OCI-LY1 (cell line): ENCODE results near the gene TTC12.

ENCODE experiments used
- H2AFZ ChIP-seq: fragments of 200-600 bp; sonication (generic), shearing (Covaris generic); 2 replicates; pipeline ENCODE4 v1.6.0; 2014; ENCODE audit warnings: antibody characterized with exemption, mild to moderate bottlenecking, low read length
- H3F3A ChIP-seq: fragments of 200-600 bp; sonication (generic), shearing (Covaris generic); 2 replicates; pipeline ENCODE4 v1.6.0; 2014; ENCODE audit warnings: mild to moderate bottlenecking, antibody characterized with exemption, low read length, moderate library complexity; ENCODE audit not compliant: insufficient read depth
- H3K27ac ChIP-seq: fragments of 200-600 bp; sonication (generic); 2 replicates; pipeline ENCODE4 v1.5.1; 2014; ENCODE audit warnings: low read length, mixed run types, mild to moderate bottlenecking, low read depth; ENCODE audit not compliant: poor library complexity, severe bottlenecking
- H3K27me3 ChIP-seq: fragments of 200-600 bp; sonication (generic); 2 replicates; pipeline ENCODE4 v1.6.0; 2014; ENCODE audit warnings: antibody characterized with exemption, mild to moderate bottlenecking, low read length, moderate library complexity; ENCODE audit not compliant: insufficient read depth
- H3K36me3 ChIP-seq: fragments of 200-600 bp; sonication (generic); 2 replicates; pipeline ENCODE4 v1.6.1; 2014; ENCODE audit warnings: mild to moderate bottlenecking, antibody characterized with exemption, low read length, moderate library complexity, mixed read lengths; ENCODE audit not compliant: insufficient read depth
- H3K4me1 ChIP-seq: fragments of 200-600 bp; sonication (generic); 2 replicates; pipeline ENCODE4 v1.5.1; 2014; ENCODE audit warnings: mild to moderate bottlenecking, low read length, moderate library complexity; ENCODE audit not compliant: insufficient read depth, severe bottlenecking
- H3K4me2 ChIP-seq: fragments of 200-600 bp; sonication (generic), shearing (Covaris generic); 2 replicates; pipeline ENCODE4 v1.6.1; 2014; ENCODE audit warnings: low read length
- H3K4me3 ChIP-seq: fragments of 200-600 bp; sonication (generic); 2 replicates; pipeline ENCODE4 v1.5.1; 2014; ENCODE audit warnings: low read length, low read depth, mild to moderate bottlenecking, mixed read lengths; ENCODE audit not compliant: poor library complexity, severe bottlenecking
- H3K79me2 ChIP-seq: fragments of 200-600 bp; shearing (Covaris generic); 2 replicates; pipeline ENCODE4 v1.6.1; 2016; ENCODE audit warnings: mixed run types, low read length, mixed read lengths; ENCODE audit not compliant: insufficient read depth
- H3K9ac ChIP-seq: fragments of 200-600 bp; sonication (generic), shearing (Covaris generic); 2 replicates; pipeline ENCODE4 v1.6.1; 2014; ENCODE audit warnings: mild to moderate bottlenecking, low read length, mixed read lengths
- H3K9me2 ChIP-seq: fragments of 200-600 bp; sonication (generic), shearing (Covaris generic); 2 replicates; pipeline ENCODE4 v1.6.1; 2014; ENCODE audit warnings: low read depth, mild to moderate bottlenecking, low read length, mixed read lengths
- H3K9me3 ChIP-seq: fragments of 200-600 bp; shearing (Covaris generic); 2 replicates; pipeline ENCODE4 v1.6.1; 2014; ENCODE audit warnings: low read length, mixed read lengths
- H4K20me1 ChIP-seq: fragments of 200-600 bp; sonication (generic), shearing (Covaris generic); 2 replicates; pipeline ENCODE4 v1.6.0; 2016; ENCODE audit warnings: mild to moderate bottlenecking, low read length; ENCODE audit not compliant: insufficient read depth
- EZH2 ChIP-seq: fragments of 200-600 bp; sonication (generic), shearing (Covaris generic); IDR thresholded peaks from 2 replicates; pipeline ENCODE4 v1.8.0; 2017; ENCODE audit warnings: borderline replicate concordance, mixed run types, mild to moderate bottlenecking, antibody characterized with exemption, low read length, moderate library complexity, mixed read lengths
- TF ChIP-seq, protein P1 (sequence below): fragments of 200-600 bp; sonication (generic), shearing (Covaris generic); IDR thresholded peaks from 2 replicates; pipeline ENCODE4 v1.5.1; 2017; ENCODE audit warnings: mild to moderate bottlenecking, antibody characterized with exemption, low read length, moderate library complexity, mixed read lengths

TTC12 gene

DNA sequence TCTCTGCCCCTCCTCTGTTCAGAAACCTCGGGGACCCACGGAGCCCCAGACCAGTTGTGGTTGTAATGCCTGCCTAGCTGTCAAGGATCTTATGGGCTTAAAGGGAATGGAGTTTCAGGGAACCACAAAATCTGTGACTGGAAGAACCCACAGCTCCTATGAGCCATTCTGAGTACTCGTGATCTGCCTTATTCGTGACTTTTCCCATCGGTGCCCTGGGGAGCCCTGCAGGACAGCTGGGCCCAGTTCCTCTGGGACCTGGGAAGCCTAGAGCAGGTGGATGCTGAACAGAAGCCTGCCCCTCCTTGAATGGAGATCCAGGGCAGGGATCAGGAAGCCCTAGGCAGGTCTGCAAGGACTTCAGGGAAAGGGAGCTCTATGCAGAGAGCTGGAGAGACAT lies 42.1 kb upstream of the TTC12 start:
- H3K9ac ChIP-seq: no peak overlapping the region
- H3F3A ChIP-seq: no peaks in the 10 kb centered on the region
- H3K9me2 ChIP-seq: no peaks in the 10 kb centered on the region
- H3K4me3 ChIP-seq: no peak overlapping the region
- H3K4me2 ChIP-seq: no peak overlapping the region
- H4K20me1 ChIP-seq: no peaks in the 10 kb centered on the region
- H3K27me3 ChIP-seq: no peaks in the 10 kb centered on the region
- no peaks in the 10 kb centered on the region for H3K4me1 ChIP-seq
- no peaks in the 10 kb centered on the region for H3K36me3 ChIP-seq
- TF ChIP-seq EZH2: no peak
- TF ChIP-seq, protein P1, sequence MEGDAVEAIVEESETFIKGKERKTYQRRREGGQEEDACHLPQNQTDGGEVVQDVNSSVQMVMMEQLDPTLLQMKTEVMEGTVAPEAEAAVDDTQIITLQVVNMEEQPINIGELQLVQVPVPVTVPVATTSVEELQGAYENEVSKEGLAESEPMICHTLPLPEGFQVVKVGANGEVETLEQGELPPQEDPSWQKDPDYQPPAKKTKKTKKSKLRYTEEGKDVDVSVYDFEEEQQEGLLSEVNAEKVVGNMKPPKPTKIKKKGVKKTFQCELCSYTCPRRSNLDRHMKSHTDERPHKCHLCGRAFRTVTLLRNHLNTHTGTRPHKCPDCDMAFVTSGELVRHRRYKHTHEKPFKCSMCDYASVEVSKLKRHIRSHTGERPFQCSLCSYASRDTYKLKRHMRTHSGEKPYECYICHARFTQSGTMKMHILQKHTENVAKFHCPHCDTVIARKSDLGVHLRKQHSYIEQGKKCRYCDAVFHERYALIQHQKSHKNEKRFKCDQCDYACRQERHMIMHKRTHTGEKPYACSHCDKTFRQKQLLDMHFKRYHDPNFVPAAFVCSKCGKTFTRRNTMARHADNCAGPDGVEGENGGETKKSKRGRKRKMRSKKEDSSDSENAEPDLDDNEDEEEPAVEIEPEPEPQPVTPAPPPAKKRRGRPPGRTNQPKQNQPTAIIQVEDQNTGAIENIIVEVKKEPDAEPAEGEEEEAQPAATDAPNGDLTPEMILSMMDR: no peak
- no peaks in the 10 kb centered on the region for H3K79me2 ChIP-seq
- no peak overlapping the region for H2AFZ ChIP-seq
- no peak overlapping the region for H3K27ac ChIP-seq
- H3K9me3 ChIP-seq: no peaks in the 10 kb centered on the region

DNA sequence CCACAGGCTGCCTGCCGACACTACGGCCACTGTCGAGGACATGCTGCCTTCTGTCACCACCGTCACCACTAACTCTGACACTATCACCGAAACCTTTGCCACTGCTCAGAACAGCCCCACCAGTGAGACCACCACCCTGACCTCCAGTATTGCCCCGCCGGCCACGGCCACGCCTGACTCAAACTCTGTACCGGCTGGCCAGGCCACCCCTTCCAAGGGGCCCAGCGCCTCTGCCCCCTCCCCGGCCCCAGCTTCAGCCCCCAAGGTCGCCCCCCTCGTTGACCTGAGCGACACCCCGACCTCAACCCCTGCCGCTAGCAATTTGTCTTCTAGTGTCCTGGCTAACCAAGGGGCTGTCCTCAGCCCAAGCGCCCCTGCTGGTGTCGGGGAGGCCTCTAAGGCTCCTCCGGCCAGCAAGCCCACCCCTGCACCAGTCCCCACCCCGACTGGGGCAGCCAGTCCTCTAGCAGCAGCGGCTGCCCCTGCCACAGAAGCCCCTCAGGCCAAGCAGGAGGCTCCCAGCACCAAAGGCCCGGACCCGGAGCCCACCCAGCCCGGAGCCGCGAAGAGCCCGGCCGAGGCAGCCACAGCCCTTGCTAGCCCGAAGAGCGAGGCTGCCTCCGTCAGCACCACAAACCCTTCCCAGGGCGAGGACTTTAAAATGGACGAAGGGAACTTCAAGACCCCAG lies 41.3 kb upstream of the TTC12 start:
- no peaks in the 10 kb centered on the region for H3K36me3 ChIP-seq
- no peak for TF ChIP-seq EZH2
- TF ChIP-seq, protein P1: no peak
- no peak overlapping the region for H3K4me3 ChIP-seq
- H3K9me3 ChIP-seq: no peaks in the 10 kb centered on the region
- no peaks in the 10 kb centered on the region for H3K27me3 ChIP-seq
- H3K9me2 ChIP-seq: no peaks in the 10 kb centered on the region
- no peak overlapping the region for H2AFZ ChIP-seq
- H3K79me2 ChIP-seq: no peaks in the 10 kb centered on the region
- no peaks in the 10 kb centered on the region for H3K4me1 ChIP-seq
- no peak overlapping the region for H3K4me2 ChIP-seq
- H3K27ac ChIP-seq: no peak overlapping the region
- H4K20me1 ChIP-seq: no peaks in the 10 kb centered on the region
- H3F3A ChIP-seq: no peaks in the 10 kb centered on the region
- H3K9ac ChIP-seq: no peak overlapping the region

DNA sequence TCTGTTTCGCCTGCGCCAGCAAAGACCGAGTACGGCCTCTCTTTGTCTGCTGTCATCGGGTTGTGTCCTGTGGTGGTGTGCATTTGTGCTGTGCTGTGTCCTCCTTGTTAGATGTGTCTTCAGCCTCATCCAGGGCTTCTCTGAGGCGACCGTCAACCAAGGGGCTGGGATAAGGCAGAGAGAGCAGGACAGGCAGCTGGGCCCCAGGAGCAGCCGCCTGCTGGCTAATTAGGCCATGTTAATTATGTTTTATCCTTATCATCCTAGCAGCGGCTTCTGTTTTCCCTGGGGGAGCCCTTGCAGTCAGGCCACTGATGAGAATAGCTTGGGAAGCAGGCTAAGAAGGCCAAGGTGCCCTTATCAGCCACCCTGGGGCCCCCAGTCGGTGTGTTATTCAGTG lies 40.7 kb upstream of the TTC12 start:
- no peak for TF ChIP-seq EZH2
- TF ChIP-seq, protein P1: no peak
- no peaks in the 10 kb centered on the region for H3K27me3 ChIP-seq

More for the DNA sequence above, 40.7 kb upstream of the TTC12 start:
- Histone ChIP-seq H3K4me1 (no peaks in the 10 kb centered on the region), H2AFZ (no peak overlapping the region), H3K4me3 (no peak overlapping the region), H3K27ac (no peak overlapping the region), H3K9me3 (no peaks in the 10 kb centered on the region), H3K9me2 (no peaks in the 10 kb centered on the region), H4K20me1 (no peaks in the 10 kb centered on the region), H3K79me2 (no peaks in the 10 kb centered on the region), H3K36me3 (no peaks in the 10 kb centered on the region), H3K9ac (no peak overlapping the region), H3K4me2 (no peak overlapping the region), H3F3A (no peaks in the 10 kb centered on the region)
